MM.1S (cell line): ENCODE results near the gene ZNF283.

Source experiments
- DNase-seq: peaks from one replicate; pipeline ENCODE4 v3.0.0-alpha.2; 2015
- H2AFZ ChIP-seq: fragments of 300-600 bp; sonication (generic); 2 replicates; pipeline ENCODE4 v1.6.0; 2016; ENCODE audit warnings: antibody characterized with exemption, low read length
- H3F3A ChIP-seq: fragments of 300-600 bp; sonication (generic); 2 replicates; pipeline ENCODE4 v1.6.1; 2016; ENCODE audit warnings: mild to moderate bottlenecking, antibody characterized with exemption, low read length, moderate library complexity, mixed read lengths; ENCODE audit not compliant: insufficient read depth
- H3K27ac ChIP-seq: fragments of 300-600 bp; sonication (generic); 2 replicates; pipeline ENCODE4 v1.5.1; 2016; ENCODE audit warnings: mild to moderate bottlenecking, low read length
- H3K27me3 ChIP-seq: fragments of 300-600 bp; sonication (generic); replicated peaks from 2 replicates; pipeline ENCODE4 v1.6.0; 2016; ENCODE audit warnings: low read length; ENCODE audit not compliant: insufficient read depth
- H3K36me3 ChIP-seq: fragments of 300-600 bp; sonication (generic); replicated peaks from 2 replicates; pipeline ENCODE4 v1.6.1; 2016; ENCODE audit warnings: mild to moderate bottlenecking, low read length, mixed read lengths; ENCODE audit not compliant: insufficient read depth
- H3K4me1 ChIP-seq: fragments of 300-600 bp; sonication (generic); 2 replicates; pipeline ENCODE4 v1.6.1; 2016; ENCODE audit warnings: low read length, mixed read lengths
- H3K4me2 ChIP-seq: fragments of 300-600 bp; sonication (generic); 2 replicates; pipeline ENCODE4 v1.6.0; 2016; ENCODE audit warnings: low read depth, low read length
- H3K4me3 ChIP-seq: fragments of 300-600 bp; sonication (generic); 2 replicates; pipeline ENCODE4 v1.5.1; 2016; ENCODE audit warnings: low read length, mixed read lengths
- H3K79me2 ChIP-seq: fragments of 300-600 bp; sonication (generic); 2 replicates; pipeline ENCODE4 v1.6.1; 2016; ENCODE audit warnings: mixed run types, low read length, mixed read lengths
- H3K9ac ChIP-seq: fragments of 300-600 bp; sonication (generic); 2 replicates; pipeline ENCODE4 v1.6.1; 2016; ENCODE audit warnings: low read length, mixed read lengths
- H3K9me2 ChIP-seq: fragments of 300-600 bp; sonication (generic); replicated peaks from 2 replicates; pipeline ENCODE4 v1.6.1; 2016; ENCODE audit warnings: mild to moderate bottlenecking, low read length, mixed read lengths; ENCODE audit not compliant: insufficient read depth
- H3K9me3 ChIP-seq: fragments of 300-600 bp; sonication (generic); replicated peaks from 2 replicates; pipeline ENCODE4 v1.6.1; 2016; ENCODE audit warnings: mild to moderate bottlenecking, low read length, mixed read lengths; ENCODE audit not compliant: insufficient read depth
- H4K20me1 ChIP-seq: fragments of 300-600 bp; sonication (generic); 2 replicates; pipeline ENCODE4 v1.6.1; 2016; ENCODE audit warnings: mild to moderate bottlenecking, low read length, moderate library complexity, mixed read lengths; ENCODE audit not compliant: insufficient read depth
- CTCF ChIP-seq: fragments of 300-600 bp; sonication (generic); IDR thresholded peaks from 2 replicates; pipeline ENCODE4 v1.5.1; 2016; ENCODE audit warnings: antibody characterized with exemption, low read length, mixed read lengths
- EZH2 ChIP-seq: fragments of 300-600 bp; sonication (generic); optimal IDR thresholded peaks from 2 replicates; pipeline ENCODE3; 2017; ENCODE audit warnings: low read depth, mild to moderate bottlenecking, antibody characterized with exemption, low read length, mixed read lengths
- EZH2phosphoT487 ChIP-seq: fragments of 300-600 bp; sonication (generic); IDR thresholded peaks from 2 replicates; pipeline ENCODE4 v1.6.1; 2018; ENCODE audit warnings: antibody characterized with exemption, low read length

The ZNF283 gene

GRCh38 chr19:43782311-43782660, 44.8 kb upstream of the ZNF283 start:
- Histone ChIP-seq H3K4me2 (no peak overlapping the region), H3K9ac (no peak overlapping the region), H3K36me3 (no peaks in the 10 kb centered on the region), H3F3A (0 out of 2 replicates have a peak, but pooled peaks cover 7% of the 10 kb centered on the region), H3K4me3 (no peak overlapping the region), H3K9me3 (no peaks in the 10 kb centered on the region), H3K27ac (no peak overlapping the region), H3K27me3 (no peaks in the 10 kb centered on the region), H2AFZ (no peak overlapping the region), H3K9me2 (no peaks in the 10 kb centered on the region), H3K79me2 (no peaks in the 10 kb centered on the region), H4K20me1 (no peaks in the 10 kb centered on the region), H3K4me1 (peaks cover 24% of the 10 kb centered on the region)
- TF ChIP-seq CTCF (no peak), EZH2 (no peak), EZH2phosphoT487 (no peak)
- no peak for DNase-seq

- no peak overlapping the region for H2AFZ ChIP-seq
- H3K4me2 ChIP-seq = no peak overlapping the region
- H3K9me3 ChIP-seq = no peaks in the 10 kb centered on the region
- DNase-seq = no peak
- no peak overlapping the region for H3K9ac ChIP-seq
- no peaks in the 10 kb centered on the region for H3K27me3 ChIP-seq
- H3K27ac ChIP-seq = no peak overlapping the region
- H4K20me1 ChIP-seq = no peaks in the 10 kb centered on the region
- TF ChIP-seq EZH2 (no peak), CTCF (no peak), EZH2phosphoT487 (no peak)
- H3K79me2 ChIP-seq = no peaks in the 10 kb centered on the region
- H3K36me3 ChIP-seq = no peaks in the 10 kb centered on the region
- H3K4me1 ChIP-seq = peaks cover 19% of the 10 kb centered on the region
- H3K4me3 ChIP-seq = no peak overlapping the region
- 0 out of 2 replicates have a peak, but pooled peaks cover 7% of the 10 kb centered on the region for H3F3A ChIP-seq
- H3K9me2 ChIP-seq = no peaks in the 10 kb centered on the region
Observed at GRCh38 chr19:43782689-43783231, 44.4 kb upstream of the ZNF283 start.

- Histone ChIP-seq H3K9me2 (no peaks in the 10 kb centered on the region), H3K36me3 (no peaks in the 10 kb centered on the region), H3K79me2 (no peaks in the 10 kb centered on the region), H3K27me3 (no peaks in the 10 kb centered on the region), H3K4me2 (peak overlapping the region; percentile 62; the same call in 1 of the 2 replicates), H2AFZ (peak overlapping the region; percentile 82), H3K27ac (peak overlapping the region; percentile 60; the same call in 1 of the 2 replicates), H3K4me3 (0 out of 2 replicates have a peak overlapping the region, but pooled peaks have one; percentile 6), H3K9ac (peak overlapping the region; percentile 48; the same call in 1 of the 2 replicates), H3F3A (0 out of 2 replicates have a peak, but pooled peaks cover 7% of the 10 kb centered on the region), H4K20me1 (no peaks in the 10 kb centered on the region), H3K9me3 (no peaks in the 10 kb centered on the region), H3K4me1 (peaks cover 16% of the 10 kb centered on the region)
- no peak for TF ChIP-seq EZH2
- no peak for TF ChIP-seq CTCF
- TF ChIP-seq EZH2phosphoT487 = no peak
- DNase-seq = no peak
Observed at GRCh38 chr19:43783636-43784035, 43.5 kb upstream of the ZNF283 start.
